ENCODE data around the gene TMEM140.
"Not testable (repeated sequence)": the region's sequence is repeated elsewhere in the genome, so short reads cannot be mapped to it uniquely, and the experiment has no call there.

- not testable (repeated sequence) for TF ChIP-seq CTCF, POLR2A (IDR thresholded peaks at IDR 0.05)
- TF ChIP-seq POLR2AphosphoS5 (IDR thresholded peaks at IDR 0.05) = peak in 2 of 3 donors; percentile 48 to 57
Measured at GRCh38 chr7:135171581-135172291, 23.9 kb downstream of the TMEM140 start.
